GM18909 (cell line): ENCODE data around the gene TOP1.

Experiments
- ATAC-seq: cut with Tn5 transposase; IDR thresholded peaks from one replicate; pipeline ENCODE4 v1.9.1; 2021; ENCODE audit warnings: mild to moderate bottlenecking; ENCODE audit not compliant: unreplicated experiment, poor library complexity

TOP1 gene

GRCh38 chr20:41161886-41162285 is 133.3 kb downstream of the TOP1 start:
- no peak for ATAC-seq

- ATAC-seq = no peak
Measured at GRCh38 chr20:41162396-41162795, 133.8 kb downstream of the TOP1 start.

- ATAC-seq = no peak
Measured at GRCh38 chr20:41163821-41164220, 135.2 kb downstream of the TOP1 start.

GRCh38 chr20:41165001-41165882 is 136.6 kb downstream of the TOP1 start:
- no peak for ATAC-seq

GRCh38 chr20:41166201-41167117 is 137.8 kb downstream of the TOP1 start:
- ATAC-seq = no peak

- no peak for ATAC-seq
Measured at GRCh38 chr20:41167118-41167470, 138.5 kb downstream of the TOP1 start.

- ATAC-seq = no peak
Measured at GRCh38 chr20:41167481-41168253, 139.0 kb downstream of the TOP1 start.

- no peak for ATAC-seq
Measured at GRCh38 chr20:41168281-41169161, 139.9 kb downstream of the TOP1 start.

GRCh38 chr20:41169162-41169690 is 140.6 kb downstream of the TOP1 start:
- ATAC-seq = no peak

- ATAC-seq = no peak
Measured at GRCh38 chr20:41169791-41170351, 141.2 kb downstream of the TOP1 start.

GRCh38 chr20:41170386-41171105 is 141.9 kb downstream of the TOP1 start:
- ATAC-seq = no peak

- ATAC-seq = no peak
Measured at GRCh38 chr20:41171736-41172295, 143.2 kb downstream of the TOP1 start.

- ATAC-seq = no peak
Measured at GRCh38 chr20:41172296-41173140, 143.9 kb downstream of the TOP1 start.

GRCh38 chr20:41173161-41173721 is 144.6 kb downstream of the TOP1 start:
- peak; percentile 58 for ATAC-seq

GRCh38 chr20:41173791-41174341 is 145.2 kb downstream of the TOP1 start:
- ATAC-seq = no peak
